ENCODE results near the gene PPFIA1.
"Not testable (repeated sequence)": the region's sequence is repeated elsewhere in the genome, so short reads cannot be mapped to it uniquely, and the experiment has no call there.

PPFIA1 gene

DNA sequence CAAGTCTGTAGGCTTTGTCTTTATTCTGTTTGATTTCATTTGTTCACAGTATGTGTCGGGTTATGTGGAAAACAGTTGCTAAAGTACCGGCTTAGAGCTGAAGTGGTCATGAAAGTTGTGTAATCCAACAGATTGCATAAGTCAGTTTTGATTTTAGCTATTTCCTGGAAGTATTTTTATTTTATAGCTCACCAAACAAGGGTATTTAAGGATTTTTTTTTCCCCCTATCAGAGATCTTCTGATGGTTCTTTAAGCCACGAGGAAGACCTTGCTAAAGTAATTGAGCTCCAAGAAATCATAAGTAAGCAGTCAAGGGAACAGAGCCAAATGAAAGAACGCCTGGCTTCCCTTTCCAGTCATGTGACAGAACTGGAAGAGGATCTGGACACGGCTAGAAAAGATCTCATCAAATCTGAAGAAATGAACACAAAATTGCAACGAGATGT lies 55.9 kb downstream of the PPFIA1 start:
- no peak for DNase-seq

DNA sequence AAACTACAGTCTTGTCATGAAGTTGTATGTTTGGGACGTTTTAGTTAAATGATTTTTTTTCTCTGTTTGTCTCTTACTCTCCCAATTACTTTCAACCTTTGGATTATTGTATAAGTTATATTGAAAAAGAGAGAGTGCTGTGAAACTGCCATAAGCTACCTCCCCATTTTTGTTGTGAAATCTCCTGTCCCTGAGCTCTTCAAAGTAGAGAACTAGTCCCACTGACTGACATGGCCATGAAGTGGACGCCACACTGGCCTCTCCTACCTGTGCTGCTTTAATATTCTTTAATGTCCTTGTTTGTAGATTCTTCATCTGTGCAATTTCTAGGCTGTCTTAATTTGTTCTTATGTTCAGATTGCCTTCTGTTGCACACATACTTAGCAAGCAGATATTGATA lies 56.3 kb downstream of the PPFIA1 start:
- no peak for DNase-seq

DNA sequence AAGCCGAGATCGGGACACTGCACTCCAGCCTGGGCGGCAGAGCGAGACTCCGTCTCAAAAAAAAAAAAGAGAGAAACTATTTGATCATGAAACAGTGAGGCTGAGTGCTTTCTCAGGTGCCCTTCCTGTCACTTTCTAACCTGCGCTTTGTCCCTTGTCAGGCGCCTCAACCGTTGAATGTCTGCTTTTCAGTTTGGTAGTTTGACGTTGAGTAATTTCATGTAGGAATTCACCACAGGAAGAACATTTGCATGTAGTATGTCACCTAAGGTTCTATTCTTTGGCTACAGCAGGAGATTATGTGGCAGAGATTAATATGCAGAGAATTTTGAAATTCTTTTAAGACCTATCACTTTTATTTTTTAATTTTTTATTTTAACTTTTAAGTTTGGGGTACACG lies 57.2 kb downstream of the PPFIA1 start:
- DNase-seq: no peak

DNA sequence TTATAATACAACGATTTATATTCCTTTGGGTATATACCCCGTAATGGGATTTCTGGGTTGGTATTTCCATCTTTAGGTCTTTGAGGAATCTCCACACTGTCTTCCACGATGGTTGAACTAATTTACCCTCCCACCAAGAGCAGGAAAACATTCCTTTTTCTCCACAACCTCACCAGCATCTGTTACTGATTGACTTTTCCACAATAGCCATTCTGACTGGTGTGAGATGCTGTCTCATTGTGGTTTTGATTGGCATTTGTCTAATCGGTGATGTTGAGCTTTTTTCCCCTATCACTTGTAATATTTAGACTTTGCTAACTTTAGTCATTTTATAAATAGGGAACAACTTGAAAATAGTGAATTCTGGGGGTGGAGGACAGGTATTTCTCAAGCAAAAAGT lies 58.1 kb downstream of the PPFIA1 start:
- DNase-seq: no peak

DNA sequence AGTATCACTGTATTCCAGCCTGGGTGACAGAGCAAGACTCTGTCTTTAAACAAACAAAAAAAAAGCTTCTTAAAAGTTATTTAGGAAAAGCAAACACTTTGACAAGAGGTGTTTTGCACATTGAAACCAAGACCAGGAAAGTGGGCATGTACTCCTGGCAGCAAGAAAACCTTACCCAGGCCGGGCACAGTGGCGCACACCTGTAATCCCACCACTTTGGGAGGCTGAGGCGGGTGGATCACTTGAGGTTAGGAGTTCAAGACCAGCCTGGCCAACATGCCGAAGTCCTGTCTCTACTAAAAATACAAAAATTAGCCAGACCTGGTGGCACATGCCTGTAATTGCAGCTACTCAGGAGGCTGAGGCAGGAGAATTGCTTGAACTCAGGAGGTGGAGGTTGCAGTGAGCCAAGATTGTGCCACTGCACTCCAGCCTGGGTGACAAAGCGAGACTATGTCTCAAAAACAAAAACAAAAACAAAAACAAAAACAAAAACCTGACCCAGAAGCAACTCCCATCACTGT lies 60.9 kb downstream of the PPFIA1 start:
- not testable (repeated sequence) for DNase-seq

DNA sequence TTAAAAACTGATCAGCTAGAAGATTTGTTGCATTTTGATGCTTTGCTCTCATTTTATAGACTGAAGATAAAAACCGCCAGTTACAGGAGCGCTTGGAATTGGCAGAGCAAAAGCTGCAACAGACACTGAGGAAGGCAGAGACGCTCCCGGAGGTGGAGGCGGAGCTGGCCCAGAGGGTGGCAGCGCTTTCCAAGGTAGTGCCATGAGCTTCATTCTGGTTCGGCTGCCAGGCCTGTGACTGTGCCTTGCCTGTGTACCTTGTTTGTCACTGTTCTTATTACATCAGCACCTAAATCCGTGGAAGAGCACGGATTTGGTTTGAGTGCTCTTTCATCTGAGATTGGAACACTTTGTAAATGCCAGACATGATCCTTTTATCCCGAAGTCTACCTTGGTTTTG lies 61.4 kb downstream of the PPFIA1 start:
- DNase-seq: no peak

DNA sequence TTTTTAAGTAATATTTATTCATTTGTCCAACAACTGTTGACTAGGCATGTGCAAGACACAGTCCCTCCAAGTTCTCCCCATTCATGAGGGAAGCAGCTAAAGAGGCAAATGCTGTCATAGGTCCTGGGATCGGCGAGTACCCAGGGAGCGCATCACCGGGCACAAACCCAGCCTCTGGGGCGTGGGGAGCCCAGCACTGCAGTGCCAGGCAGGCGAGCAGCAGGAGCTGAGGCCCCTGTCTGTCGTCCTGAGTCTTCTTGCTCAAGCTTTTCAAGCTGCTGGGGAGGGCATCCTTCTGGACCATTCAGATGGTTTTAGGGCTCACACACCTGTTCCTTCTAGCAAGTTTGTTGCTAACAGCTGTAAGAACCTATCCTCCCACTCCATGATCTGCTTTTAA lies 62.1 kb downstream of the PPFIA1 start:
- DNase-seq: no peak

DNA sequence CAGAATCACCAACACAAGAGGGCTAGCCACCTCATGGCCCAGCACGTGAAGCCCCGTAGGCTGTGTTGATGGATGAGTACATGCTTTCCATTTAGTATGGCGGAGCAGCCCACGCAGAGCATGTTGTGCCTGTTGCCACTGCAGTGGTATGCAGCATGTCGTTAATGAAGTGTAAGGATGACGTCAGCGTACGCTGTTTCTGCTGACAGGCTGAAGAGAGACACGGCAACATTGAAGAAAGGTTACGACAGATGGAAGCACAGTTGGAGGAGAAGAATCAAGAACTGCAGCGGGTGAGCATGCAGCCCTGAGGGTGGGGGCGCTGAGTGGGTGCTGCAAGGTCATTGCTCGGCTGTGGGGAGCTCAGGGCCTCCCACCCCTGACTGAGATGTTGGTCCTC lies 62.8 kb downstream of the PPFIA1 start:
- no peak for DNase-seq

DNA sequence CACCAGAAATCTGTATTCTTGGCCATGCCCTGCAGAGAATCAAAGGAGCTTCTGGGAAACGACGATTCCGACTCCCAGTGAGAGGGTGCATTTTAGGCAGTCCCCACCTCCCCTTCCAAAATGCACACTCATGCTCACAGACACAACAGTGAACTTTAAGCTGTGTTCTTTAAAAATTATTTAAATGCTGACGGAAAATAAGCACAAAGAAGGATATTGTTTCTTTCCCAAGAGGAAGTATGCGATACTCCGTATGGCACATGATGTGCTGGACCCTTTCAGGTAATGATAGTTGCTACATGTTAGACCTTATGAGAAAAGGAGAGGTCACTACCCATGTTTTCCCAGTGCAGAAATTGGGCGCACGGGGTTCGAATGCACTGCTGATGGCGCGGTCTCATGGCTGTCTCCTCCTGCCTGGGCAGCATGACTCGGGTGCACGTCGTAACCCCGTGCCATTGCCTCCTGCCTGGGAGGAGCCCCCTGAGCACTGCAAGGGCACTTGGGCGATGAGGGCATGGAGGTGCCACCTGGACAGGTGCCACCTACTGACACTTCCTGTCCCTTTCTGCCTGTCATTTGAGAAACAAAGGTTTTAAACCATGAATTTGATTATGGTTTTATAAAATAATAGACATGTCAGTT lies 64.0 kb downstream of the PPFIA1 start:
- DNase-seq: no peak

DNA sequence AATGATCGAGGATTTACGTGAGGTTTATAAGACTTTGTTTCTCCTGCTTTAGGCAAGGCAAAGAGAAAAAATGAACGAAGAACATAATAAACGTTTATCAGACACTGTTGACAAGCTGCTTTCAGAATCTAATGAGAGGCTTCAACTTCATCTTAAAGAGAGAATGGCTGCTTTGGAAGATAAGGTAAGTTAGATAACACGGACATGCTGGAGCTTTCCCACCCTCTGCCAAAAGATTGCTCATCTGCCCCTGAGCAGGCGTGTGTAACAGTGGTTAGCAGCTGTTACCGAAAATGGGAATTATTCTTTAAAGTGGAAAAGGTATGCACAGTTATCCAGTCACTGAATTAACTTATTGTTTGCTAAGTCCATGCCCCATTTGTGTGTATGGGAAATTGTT lies 65.0 kb downstream of the PPFIA1 start:
- DNase-seq: no peak

DNA sequence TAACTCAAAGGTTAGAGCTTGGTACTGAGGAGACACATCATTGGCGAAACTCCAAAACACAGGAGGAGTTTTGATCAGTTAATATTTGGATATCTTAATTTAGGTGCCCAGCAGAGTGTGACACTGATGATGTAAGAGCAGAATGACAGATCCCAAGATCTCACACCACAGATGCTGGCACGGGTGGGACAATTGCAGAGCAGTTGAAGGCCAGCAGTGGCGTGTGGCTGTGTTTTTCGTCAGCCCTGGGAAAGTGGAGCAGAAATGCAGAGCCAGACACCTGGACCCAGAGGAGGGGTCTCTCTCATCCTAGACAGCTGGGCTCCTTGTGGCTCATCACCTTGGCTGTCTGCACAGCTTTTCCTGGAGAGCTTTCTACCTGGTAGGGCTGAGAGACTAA lies 68.1 kb downstream of the PPFIA1 start:
- DNase-seq: no peak

DNA sequence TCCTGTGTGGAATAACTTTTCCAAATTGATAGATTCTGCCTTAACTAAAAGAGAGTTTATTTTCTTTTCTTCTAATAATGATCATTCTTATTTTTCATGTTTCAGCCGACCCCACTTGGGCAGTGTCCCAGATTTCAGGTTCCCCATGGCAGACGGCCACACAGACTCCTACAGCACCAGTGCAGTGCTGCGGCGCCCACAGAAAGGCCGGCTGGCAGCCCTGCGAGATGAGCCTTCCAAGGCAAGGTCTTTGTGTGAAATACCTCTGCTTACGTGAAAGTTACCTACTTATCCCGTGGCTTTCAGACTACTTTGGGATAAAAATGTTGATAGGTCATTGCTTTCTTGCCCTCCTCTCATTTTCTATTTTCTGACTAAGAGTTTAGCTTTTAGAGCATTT lies 68.6 kb downstream of the PPFIA1 start:
- DNase-seq: no peak

DNA sequence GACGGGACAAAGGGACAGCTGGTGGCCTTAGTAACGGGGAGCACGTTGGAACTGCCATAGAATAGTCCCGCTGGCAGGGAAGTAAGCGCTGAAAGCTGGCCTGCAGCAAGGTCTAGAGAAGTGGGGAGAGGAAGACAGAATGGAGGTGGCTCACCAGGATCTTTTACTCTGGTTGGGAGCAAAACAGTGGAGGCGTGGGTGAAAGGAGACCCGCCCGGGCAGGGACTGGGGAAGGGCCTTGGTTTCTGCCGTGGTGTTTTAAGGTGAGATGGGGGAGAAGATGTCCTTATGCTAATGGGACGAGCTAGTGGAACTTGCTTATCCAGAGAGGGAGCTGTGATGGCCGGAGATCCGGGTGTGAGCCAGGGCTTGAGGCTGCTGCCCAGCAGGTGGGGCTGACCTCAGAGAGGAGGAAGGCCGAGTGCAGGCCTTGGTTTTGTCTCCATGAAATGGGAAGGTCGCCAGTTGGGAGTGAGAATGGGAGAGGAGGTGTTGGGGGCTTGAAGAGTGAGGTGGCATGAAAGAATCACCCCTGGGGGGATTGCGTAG lies 71.5 kb downstream of the PPFIA1 start:
- no peak for DNase-seq

DNA sequence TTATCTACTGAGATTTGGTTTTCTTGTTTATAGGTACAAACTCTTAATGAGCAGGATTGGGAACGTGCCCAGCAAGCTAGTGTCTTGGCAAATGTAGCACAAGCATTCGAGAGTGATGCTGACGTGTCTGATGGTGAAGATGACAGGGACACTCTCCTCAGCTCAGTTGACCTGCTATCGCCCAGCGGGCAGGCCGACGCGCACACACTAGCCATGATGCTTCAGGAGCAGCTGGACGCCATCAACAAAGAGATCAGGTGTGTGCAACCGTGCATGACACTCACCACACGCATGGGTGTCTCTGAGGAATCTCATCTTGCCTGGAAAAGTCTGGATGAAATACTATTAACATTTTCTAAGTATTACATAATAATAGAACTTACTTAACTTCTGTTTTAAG lies 73.1 kb downstream of the PPFIA1 start:
- no peak for DNase-seq

DNA sequence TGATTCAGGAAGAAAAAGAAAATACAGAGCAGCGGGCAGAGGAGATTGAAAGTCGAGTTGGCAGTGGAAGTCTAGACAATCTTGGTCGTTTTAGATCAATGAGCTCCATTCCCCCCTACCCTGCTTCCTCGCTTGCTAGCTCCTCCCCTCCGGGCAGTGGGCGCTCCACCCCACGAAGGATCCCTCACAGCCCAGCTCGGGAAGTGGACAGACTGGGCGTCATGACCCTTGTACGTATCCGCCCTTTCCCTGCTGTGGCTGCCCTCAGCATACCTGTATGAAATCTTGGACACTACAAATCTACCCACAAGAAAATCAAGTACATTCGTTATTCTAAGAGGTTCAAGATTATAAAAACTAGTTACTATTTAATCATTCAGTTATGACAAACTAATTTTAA lies 77.7 kb downstream of the PPFIA1 start:
- DNase-seq: no peak

DNA sequence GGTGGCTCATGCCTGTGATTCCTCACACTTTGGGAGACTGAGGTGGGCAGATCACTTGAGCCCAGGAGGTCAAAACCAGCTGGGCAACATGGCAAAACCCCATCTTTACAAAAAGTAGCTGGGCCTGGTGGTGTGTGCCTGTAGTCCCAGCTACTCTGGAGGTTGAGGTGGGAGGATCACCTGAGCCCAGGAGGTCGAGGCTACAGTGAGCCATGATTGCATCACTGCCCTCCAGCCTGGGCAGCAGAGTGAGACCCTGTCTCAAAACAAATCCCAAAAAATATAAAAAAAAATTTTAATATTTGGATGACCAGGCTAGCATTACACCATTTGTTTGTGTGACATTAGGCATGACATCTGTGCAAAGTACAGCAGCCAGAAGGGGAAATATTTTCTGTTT lies 78.1 kb downstream of the PPFIA1 start:
- no peak for DNase-seq

DNA sequence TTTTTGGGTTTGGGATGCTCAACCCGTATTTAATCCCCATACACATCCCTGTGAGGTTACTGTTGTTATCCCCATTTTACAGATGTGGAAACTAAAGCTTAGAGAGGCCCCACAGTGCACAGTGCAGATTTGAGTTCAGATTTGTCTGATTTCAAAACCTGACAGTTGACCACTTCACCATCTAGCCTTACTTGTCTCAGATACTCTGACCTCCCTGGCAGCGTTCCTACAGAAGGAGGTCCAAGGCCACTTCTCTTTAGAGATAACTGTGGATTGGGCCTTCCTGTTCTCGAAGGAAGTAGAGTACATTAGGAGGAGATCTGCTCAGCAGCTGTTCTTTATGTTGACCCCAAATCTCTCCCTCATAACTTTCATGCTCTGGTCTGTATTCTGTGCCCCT lies 81.2 kb downstream of the PPFIA1 start:
- no peak for DNase-seq

DNA sequence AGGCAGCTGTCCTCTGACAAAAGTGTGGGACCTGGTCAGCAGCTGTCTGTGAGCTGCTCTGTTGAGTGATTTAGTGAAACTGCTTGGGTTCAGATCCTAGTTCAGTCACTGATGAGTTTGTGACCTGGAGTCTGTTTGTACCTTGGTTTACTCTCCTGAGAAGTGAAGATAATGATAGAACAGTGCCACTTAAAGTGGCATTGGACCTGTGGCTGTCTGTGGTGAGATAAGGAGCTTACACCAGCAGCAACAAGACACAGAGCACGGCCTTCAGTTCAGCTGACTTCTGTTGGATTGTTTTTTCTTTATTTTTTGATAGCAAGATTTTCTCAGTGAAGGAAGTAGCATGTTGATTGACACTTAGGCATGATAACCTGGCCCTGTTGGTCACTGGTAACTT lies 81.6 kb downstream of the PPFIA1 start:
- DNase-seq: no peak

DNA sequence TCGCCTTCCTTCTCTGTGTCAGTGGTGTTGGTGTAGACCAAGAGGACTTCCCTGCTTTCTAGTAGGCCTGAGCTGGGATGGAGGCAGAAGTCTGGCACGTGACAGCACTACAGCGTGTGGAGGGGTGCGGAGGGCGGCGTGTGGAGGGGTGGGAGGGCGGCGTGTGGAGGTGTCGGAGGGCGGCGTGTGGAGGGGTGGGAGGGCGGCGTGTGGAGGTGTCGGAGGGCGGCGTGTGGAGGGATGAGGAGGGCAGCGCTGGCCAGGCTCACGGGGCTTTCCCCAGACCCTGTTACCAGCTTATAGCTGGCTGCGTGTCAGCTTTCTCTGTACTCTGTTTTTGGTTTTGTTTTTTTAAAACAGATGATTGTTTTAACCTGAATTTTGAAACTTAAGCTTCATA lies 82.1 kb downstream of the PPFIA1 start:
- DNase-seq: no peak

DNA sequence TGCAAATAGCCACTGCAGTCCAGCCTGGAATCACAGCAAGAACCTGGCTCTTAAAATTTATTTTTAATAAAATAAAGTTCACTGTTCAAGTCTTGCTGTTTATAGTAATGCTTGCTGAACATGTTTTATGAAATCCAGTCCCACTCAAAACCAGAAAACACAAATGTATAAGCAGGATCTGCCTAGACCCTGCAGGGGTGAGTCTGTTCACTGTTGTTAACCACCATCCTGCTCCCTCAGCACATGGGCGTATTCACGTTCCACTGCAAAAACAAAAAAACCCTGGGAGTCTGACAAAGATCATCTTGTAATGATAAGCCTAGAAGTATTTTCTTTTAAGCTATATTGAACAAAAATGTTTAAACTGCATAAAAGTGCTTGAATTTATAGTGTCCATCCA lies 82.8 kb downstream of the PPFIA1 start:
- DNase-seq: no peak

DNA sequence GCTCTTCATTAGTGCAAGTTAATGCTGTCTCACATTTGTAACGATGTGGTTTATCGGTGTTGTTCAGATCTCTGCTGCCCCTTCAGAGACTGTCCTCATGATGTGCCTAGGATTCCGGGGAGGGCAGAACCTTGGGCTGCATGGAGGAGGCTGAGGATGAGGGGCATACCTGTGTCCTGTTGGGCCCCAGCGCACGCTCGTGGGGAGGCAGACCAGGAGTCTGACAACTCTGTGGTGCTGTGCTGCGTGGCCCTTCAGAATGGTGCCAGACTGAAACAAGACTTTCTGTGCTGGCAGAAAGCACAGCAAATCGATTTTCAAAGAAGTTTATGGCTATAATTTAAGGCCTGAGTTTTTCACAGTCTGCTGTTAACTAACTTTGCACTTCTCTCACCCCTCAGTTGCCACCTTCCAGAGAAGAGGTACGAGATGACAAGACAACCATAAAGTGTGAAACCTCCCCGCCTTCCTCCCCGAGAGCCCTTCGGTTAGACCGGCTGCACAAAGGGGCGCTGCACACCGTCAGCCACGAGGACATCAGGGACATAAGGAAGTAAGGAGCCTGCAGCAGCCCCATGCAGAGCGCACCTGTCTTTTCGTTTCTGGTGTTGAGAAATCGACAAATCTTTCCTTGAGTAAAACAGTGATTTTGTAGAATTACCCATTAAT lies 83.5 kb downstream of the PPFIA1 start:
- no peak for DNase-seq

DNA sequence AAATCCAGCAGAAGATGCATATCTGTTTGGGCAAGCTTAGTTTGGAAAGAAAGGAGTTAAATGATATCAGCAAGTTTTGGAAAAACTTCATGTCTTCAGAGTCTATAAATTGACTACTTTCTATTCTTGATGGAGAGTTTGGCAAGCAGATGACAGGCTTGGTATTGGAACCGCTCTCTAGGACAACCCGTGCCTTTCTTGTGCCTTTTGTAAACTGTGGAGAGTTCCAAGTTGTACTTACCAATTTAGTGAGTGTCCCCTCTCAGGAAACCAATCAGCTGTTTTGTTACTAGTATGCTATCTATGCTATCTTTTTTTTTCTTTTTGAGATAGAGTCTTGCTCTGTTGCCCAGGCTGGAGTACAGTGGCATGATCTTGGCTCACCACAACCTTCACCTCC lies 84.1 kb downstream of the PPFIA1 start:
- DNase-seq: no peak

DNA sequence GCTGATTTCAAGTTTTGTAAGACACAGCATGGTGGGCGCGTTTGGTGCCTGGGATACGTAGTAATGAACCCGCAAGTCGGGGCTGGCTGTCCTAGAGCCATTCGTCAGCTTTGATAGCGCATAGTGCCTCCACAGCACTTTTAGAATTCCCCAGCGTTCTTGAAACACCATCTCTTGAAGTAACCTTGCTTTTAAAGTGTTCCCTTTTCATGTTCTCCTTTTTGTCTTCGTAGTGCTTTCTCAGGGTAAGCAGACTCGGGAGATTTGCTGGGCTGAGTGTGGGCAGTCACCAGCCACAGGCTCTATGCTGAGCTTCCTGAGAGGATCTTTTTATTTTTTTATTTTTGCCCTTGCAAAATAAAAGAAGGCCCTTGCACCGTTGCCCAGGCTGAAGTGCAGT lies 88.3 kb downstream of the PPFIA1 start:
- DNase-seq: no peak

DNA sequence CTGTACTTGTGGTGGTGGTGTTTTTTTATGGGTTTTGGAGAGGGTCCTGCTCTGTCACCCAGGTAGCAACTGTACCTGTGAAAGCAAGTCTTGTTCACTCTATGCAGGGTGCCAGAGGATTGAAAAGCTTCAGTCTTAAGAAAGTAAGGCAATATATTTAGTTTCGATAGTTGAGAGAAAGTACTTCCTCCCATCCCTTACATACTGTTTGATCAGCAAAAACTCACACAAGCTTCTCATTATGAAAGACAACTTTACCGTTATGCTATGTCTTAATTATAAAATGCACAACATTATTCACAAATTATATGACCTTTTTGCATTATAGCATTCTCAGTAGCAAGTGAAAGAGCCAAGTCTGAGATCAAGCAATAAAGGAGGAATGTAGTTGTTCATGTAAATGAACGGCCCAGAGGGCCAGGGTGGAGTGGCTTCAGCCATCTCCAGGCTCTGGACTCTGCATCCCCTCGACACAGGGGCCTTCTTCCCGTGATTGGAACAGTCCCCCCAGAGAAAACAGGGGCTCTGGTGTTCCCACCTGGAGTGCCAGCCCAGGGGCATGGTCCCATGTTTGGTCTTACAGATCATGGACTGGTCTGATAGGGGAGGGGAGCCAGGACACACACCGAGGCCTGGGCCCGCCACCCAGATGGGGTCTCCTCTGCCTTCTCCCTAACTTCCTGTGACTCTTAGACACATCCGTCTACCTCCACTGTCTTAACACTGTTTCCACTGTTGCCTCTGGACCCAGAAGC lies 89.1 kb downstream of the PPFIA1 start:
- no peak for DNase-seq

Measured in CD4-positive, alpha-beta T cell treated with Interleukin-17A for 4 hours (primary cell).